Naive B cell (primary cell): ENCODE results near the gene JUN. TPM values are rescaled to one million over a fixed set of nuclear protein-coding genes. Genes with fewer than 3 reads are reported as not detected.

Experiments used
- ATAC-seq, 2 donors: fragments of 150-1000 bp; cut with Tn5 transposase; 2 replicates each; pipeline ENCODE4 v1.10.0; 2021; ENCODE audit warnings: low read depth in 2 of 2, mild to moderate bottlenecking in 2 of 2, moderate library complexity in 2 of 2
- DNase-seq: peaks from one replicate; pipeline ENCODE4 v3.0.0; 2022
- H3K27ac Mint-ChIP-seq, 6 donors: one replicate each; pipeline ENCODE4 v1.8.0; 2020 to 2022; ENCODE audit warnings: mild to moderate bottlenecking in 6 of 6, mixed read lengths in 6 of 6, moderate library complexity in 5 of 6, inconsistent platforms in 2 of 6
- H3K27me3 Mint-ChIP-seq, 3 donors: one replicate each; pipeline ENCODE4 v1.8.0; 2021 to 2022; ENCODE audit warnings: mixed read lengths in 3 of 3, mild to moderate bottlenecking in 1 of 3
- H3K36me3 Mint-ChIP-seq, 2 donors: one replicate each; pipeline ENCODE4 v1.8.0; 2020 to 2022; ENCODE audit warnings: mixed read lengths in 2 of 2, inconsistent platforms in 1 of 2, mild to moderate bottlenecking in 1 of 2
- H3K4me1 Mint-ChIP-seq, 3 donors: one replicate each; pipeline ENCODE4 v1.8.0; 2020 to 2022; ENCODE audit warnings: mixed read lengths in 3 of 3, inconsistent platforms in 1 of 3, mild to moderate bottlenecking in 1 of 3, moderate library complexity in 1 of 3
- H3K4me3 Mint-ChIP-seq, 8 donors: one replicate each; pipeline ENCODE4 v1.8.0; 2020 to 2022; ENCODE audit warnings: mild to moderate bottlenecking in 8 of 8, mixed read lengths in 8 of 8, moderate library complexity in 8 of 8, inconsistent platforms in 2 of 8
- H3K9me3 Mint-ChIP-seq, 7 donors: one replicate each; pipeline ENCODE4 v1.8.0; 2020 to 2022; ENCODE audit warnings: mixed read lengths in 7 of 7, mild to moderate bottlenecking in 5 of 7, inconsistent platforms in 2 of 7, moderate library complexity in 1 of 7
- polyA plus RNA-seq, 6 donors: library from polyadenylated mRNA; unstranded; fragments of 300-500 nt; fragmentation: Illumina TruSeq; gene quantifications; one replicate each; pipeline ENCODE4 v1.2.3, GENCODE V29; 2021; ENCODE audit warnings: low read depth in 6 of 6

The JUN gene
- polyA plus RNA-seq, 6 donors from 2014 or later, result 65.0 to 352 (median 221) TPM

DNA sequence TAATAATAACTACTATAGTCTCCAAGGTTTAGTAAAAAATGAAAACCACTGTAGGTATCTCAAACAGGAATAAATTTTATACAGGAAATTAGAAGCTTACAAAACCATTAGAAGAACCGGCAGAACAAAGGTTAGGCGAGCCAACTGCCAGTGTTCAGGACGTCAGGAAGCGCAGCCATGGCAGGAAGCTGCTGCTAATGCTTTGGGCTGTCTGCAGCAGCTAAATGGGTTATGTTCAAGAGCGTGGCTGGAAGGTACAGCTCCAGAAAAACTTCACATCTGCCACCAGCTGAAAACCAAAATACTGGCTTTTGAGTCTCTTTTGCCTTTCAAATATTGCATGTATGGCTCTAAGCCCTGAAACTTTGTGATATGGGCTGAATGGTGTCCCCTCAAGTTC lies 48.3 kb downstream of the JUN start:
- H3K27ac Mint-ChIP-seq, result no peak overlapping the region
- H3K27me3 Mint-ChIP-seq, result no peaks in the 10 kb centered on the region
- DNase-seq (no peak), ATAC-seq (no peak)
- H3K36me3 Mint-ChIP-seq, result no peaks in the 10 kb centered on the region
- no peaks in the 10 kb centered on the region for H3K9me3 Mint-ChIP-seq
- no peaks in the 10 kb centered on the region for H3K4me1 Mint-ChIP-seq
- no peak overlapping the region for H3K4me3 Mint-ChIP-seq

- no peak overlapping the region for H3K4me3 Mint-ChIP-seq
Measured at GRCh38 chr1:58734630-58735029, 49.2 kb downstream of the JUN start.

DNA sequence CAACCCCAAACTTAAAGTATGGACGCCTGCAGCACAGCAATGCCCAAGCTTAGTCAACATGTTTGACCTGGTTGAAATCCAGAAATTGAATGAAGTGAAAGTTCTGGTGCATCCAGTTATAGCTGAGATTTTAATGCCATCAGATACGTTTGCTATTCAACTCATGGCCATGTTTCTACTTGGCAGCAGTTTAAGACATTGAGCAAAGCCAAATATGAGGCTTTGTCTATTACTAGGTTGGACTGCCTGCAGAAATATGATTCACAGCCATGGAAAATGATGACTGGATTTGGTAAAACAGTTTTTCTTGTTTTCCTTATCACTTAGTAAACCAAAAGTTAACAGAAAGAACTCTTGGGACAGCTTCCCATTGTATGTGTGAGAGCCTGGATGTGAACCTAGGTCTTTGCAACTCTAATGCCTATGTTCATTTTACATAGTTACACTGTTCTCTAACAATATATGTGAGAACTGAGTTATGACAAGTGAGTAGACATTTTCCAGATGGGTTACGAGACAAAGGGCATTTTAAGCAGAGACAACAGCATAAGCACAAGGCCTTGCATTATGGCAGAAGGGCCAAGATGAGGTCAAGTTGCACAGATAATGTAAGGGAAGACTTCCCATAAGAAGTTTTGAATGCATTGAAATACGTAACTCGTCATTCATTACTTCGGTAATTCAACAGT lies 51.6 kb downstream of the JUN start:
- Mint-ChIP-seq H3K36me3 (no peaks in the 10 kb centered on the region), H3K27me3 (no peaks in the 10 kb centered on the region), H3K9me3 (no peaks in the 10 kb centered on the region), H3K4me3 (no peak overlapping the region), H3K4me1 (no peaks in the 10 kb centered on the region), H3K27ac (no peak overlapping the region)
- no peak for DNase-seq
- no peak for ATAC-seq

More at GRCh38 chr1:58734630-58735029, 49.2 kb downstream of the JUN start:
- Mint-ChIP-seq H3K27ac (no peak overlapping the region), H3K4me1 (no peaks in the 10 kb centered on the region), H3K27me3 (no peaks in the 10 kb centered on the region), H3K9me3 (no peaks in the 10 kb centered on the region), H3K36me3 (no peaks in the 10 kb centered on the region)
- DNase-seq (no peak), ATAC-seq (no peak)

Other genes starting within 250 kb of the JUN start
- gene OMA1, start 237.3 kb downstream of the JUN start, polyA plus RNA-seq, result 10 to 100 TPM; 30.9 to 54.7 (median 47.0) TPM
- gene TACSTD2, start 206.8 kb downstream of the JUN start, polyA plus RNA-seq, result not detected
- gene MYSM1, start 84.0 kb downstream of the JUN start, polyA plus RNA-seq, result 10 to 100 TPM in 4 of 6 donors, 1 to 10 TPM in 2; 9.3 to 18.6 (median 12.0) TPM